NCI-H2081 (cell line): Measurements from ENCODE around the gene RNU5D-1.
"Not testable (repeated sequence)": the region's sequence is repeated elsewhere in the genome, so short reads cannot be mapped to it uniquely, and the experiment has no call there.

Experiments
- DNase-seq, 2 experiments: peaks; one replicate each; lab custom pipeline; 2025; lab: John Stamatoyannopoulos, UW

Gene RNU5D-1

GRCh38 chr1:44700573-44700972, 30.4 kb downstream of the RNU5D-1 start:
- no peak for DNase-seq

DNA sequence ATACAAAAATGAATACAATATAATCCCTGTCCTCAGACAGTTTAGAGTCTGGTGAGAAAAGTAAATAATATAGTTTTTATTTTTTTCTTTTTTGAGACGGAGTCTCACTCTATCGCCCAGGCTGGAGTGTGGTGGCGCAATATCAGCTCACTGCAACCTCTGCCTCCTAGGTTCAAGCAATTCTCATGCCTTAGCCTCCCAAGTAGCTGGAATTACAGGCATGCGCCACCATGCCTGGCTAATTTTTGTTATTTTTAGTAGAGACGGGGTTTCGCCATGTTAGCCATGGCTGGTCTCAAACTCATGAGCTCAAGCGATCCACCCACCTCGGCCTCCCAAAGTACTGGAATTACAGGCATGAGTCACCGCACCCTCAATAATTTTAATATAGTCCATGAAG, 31.6 kb downstream of the RNU5D-1 start:
- not testable (repeated sequence) for DNase-seq

GRCh38 chr1:44698138-44698537, 32.8 kb downstream of the RNU5D-1 start:
- no peak for DNase-seq

- no peak for DNase-seq
These were observed 34.1 kb downstream of the RNU5D-1 start for GRCh38 chr1:44696789-44697345.

GRCh38 chr1:44696101-44696500, 34.9 kb downstream of the RNU5D-1 start:
- DNase-seq: no peak

GRCh38 chr1:44695671-44696070, 35.3 kb downstream of the RNU5D-1 start:
- no peak for DNase-seq

GRCh38 chr1:44694863-44695478, 36.0 kb downstream of the RNU5D-1 start:
- DNase-seq: no peak

- DNase-seq: no peak
These were observed 37.1 kb downstream of the RNU5D-1 start for GRCh38 chr1:44693900-44694299.

- no peak for DNase-seq
These were observed 37.8 kb downstream of the RNU5D-1 start for GRCh38 chr1:44693159-44693558.

DNA sequence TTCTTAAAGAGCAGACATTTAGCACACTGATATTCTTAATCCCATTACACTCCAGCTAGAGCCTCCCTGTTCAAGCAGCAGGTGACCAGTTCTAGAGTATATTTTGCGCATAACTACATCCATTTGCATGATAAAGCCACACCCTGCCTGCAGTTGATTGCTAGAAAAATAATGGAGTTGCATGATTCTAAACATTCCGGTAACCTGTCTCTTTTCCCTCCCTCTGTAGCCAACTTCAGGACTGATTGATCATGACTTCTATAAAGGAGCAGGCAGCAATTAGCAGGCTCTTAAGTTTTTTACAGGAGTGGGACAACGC, 41.6 kb downstream of the RNU5D-1 start:
- DNase-seq: no peak

DNA sequence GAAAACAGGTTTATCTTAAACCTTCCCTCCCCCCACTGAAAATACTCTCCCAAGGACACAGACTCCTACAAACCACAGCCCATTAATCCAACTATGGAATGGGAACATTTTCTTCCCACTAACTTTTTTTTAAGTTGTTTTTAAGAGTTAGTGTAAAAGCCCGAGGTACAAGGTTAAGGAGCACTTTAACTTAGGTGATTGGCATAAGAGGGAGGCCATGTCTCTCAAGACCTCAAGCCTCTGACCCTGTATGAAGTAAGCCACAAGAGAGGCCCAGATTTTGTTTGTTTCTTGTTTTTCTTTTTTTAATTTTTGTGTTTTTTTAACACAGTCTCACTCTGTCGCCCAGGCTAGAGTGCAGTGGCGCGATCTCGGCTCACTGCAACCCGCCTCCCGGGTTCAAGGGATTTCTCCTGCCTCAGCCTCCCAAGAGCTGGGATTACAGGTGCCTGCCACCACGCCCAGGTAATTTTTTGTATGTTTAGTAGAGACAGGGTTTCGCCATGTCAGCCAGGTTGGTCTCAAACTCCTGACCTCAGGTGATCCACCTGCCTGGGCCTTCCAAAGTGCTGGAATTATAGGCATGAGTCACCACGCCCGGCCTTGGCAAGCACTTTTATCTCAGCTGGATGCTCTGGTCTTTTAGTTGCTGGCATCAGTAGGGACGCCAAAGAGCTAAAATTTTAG, 42.1 kb downstream of the RNU5D-1 start:
- DNase-seq: no peak

- DNase-seq: no peak
These were observed 45.1 kb downstream of the RNU5D-1 start for GRCh38 chr1:44685881-44686280.

DNA sequence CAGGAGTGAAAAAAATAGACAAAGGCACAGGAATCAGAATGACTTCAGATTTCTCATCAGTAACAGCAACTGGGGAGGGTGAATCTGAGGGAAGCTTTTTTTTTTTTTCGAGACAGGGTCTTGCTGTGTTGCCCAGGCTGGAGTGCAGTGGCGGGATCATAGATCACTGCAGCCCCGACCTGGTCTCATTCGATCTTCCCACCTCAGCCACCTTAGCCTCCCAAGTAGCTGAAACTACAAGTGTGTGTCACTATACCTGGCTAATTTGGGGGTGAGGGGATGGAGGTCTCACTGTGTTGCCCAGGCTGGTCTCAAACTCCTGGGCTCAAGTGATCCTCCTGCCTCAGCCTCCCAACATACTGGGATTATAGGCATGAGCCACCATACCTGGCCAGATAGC, 45.8 kb downstream of the RNU5D-1 start:
- DNase-seq: no peak

DNA sequence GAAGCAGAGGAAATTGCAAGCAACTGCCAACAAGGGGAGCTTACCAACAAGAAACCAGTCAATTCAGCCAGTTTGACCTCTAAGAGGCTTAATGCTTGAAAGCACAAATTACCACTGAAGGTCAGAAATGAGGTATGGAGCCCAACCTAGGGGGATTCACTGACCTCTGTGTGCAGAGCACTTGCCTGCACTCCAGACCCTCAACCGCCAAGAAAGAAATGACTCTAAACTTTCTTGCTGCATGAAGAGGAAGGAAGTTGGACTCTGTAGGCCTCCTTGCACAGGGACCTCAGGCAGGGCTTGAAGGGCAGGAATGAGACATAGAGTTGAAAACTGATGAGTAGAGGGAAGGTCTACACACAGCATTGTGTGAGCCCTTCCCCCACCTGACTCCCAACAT, 46.4 kb downstream of the RNU5D-1 start:
- no peak for DNase-seq

DNA sequence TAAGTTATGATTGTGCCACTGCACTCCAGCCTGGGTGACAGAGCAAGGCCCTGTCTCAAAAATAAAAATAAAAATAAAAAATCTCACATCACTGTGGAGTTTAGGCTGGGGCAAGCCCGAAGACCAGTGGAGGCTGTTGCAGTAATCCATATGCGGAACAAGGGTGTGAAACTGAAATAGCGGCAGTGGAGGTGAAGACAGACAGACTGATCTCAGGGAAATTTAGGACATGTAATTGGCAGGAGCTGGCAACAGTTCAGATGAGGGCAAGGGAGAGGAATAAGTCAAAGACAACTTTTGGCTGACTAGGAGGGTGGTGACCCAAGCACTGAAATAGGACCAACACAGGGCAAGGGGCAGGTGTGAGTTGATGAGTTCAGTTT, 48.1 kb downstream of the RNU5D-1 start:
- no peak for DNase-seq

GRCh38 chr1:44681905-44682882, 48.8 kb downstream of the RNU5D-1 start:
- peak in 1 of 2 experiments; percentile 49 for DNase-seq
